Suppressor macrophage treated with lipopolysaccharide for 4 hours (primary cell): Measurements from ENCODE around the gene RRM2.

Experiments
- DNase-seq: peaks from one replicate; pipeline ENCODE4 v3.0.0-alpha.2; 2020

Gene RRM2

DNA sequence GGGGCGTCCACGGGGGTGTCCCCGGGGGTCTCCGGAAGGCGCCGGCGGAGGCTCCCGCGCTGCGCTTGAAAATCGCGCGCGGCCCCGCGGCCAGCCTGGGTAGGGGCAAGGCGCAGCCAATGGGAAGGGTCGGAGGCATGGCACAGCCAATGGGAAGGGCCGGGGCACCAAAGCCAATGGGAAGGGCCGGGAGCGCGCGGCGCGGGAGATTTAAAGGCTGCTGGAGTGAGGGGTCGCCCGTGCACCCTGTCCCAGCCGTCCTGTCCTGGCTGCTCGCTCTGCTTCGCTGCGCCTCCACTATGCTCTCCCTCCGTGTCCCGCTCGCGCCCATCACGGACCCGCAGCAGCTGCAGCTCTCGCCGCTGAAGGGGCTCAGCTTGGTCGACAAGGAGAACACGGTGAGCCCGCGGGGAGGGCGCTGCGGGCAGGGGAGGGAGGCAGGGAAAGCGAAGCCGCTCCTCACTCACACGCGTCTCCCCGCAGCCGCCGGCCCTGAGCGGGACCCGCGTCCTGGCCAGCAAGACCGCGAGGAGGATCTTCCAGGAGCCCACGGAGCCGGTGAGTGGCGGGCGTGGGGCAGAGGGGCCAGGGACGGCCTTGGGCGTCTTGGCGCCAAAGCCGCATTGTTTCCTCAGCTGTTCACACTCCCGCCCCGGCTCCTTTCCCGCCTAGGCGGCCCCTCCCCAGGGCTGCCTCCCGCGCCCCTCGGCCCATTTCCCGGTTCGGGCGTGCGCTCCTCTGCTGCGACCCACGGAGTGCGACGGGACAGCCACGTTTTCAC, at the start of gene RRM2:
Gene RRM2, plus strand, starts transcription at position 240 of the 781 bp plus-strand sequence. Its CDS starts 60 bp downstream, at position 300.
- peak; percentile 91 for DNase-seq

- DNase-seq, result no peak
Observed at GRCh38 chr2:10073706-10074105, 48.8 kb upstream of the RRM2 start.

- DNase-seq, result no peak
Observed at GRCh38 chr2:10075101-10075500, 47.4 kb upstream of the RRM2 start.

DNA sequence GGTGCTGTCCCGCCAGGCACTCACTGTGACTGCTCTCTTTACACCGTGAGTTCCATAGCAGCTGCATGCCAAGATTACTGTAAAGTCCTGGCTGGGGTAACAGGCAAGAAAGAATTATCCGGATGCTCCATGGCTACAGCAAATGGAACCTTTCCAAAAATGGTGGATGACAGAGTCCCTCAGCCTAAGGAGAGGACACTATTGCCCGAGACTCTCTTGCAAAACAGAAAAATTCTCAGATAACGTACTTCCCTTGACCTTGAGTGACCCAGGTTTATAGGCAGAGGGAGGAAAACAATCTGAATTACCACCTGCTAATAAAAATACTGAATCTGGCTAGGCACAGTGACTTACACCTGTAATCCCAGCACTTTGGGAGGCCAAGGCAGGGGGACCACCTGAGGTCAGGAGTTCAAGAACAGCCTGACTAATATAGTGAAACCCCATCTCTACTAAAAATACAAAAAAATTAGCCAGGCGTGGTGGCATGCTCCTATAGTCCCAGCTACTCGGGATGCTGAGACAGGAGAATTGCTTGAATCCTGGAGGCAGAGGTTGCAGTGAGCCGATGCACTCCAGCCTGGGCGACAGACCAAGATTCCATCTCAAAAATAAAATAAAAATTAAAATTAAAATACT, 46.8 kb upstream of the RRM2 start:
- no peak for DNase-seq

DNA sequence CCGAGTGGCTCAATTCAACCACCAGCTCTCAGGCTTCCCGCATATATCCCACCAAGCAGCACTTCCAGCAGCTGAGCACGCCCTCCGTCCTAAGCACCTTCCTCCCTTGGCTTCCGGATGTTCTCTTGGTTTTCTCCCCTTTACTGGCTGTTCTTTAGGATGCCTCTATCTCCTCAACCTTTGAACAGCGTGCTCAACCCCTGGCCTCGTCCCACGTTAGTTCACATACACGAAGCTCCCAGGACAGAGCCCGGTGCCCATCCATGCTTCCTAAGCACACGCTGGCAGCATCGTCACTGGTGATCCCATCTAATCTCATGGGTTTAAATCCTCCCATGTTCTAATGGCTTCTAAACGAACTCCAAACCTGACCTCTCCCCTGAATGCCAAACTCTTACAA, 46.0 kb upstream of the RRM2 start:
- DNase-seq, result no peak

GRCh38 chr2:10076988-10077527, 45.5 kb upstream of the RRM2 start:
- no peak for DNase-seq

DNA sequence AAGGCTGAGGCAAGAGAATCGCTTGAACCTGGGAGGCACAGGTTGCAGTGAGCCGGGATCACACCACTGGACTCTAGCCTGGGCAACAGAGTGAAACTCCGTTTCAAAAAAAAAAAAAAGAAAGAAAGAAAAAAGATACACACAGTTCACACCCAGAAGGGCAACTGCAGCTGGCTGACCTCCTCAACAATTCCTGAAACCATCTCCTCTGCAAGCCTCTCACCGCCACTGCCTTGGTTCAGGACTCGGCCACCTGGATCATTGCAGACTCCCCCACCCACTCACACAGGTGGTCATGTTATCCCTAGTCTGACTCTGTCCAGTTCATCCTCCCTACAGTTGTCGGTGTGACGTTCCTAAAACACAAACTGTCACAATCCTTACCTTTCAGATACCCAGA, 44.5 kb upstream of the RRM2 start:
- no peak for DNase-seq

GRCh38 chr2:10078704-10079265, 43.8 kb upstream of the RRM2 start:
- no peak for DNase-seq

DNA sequence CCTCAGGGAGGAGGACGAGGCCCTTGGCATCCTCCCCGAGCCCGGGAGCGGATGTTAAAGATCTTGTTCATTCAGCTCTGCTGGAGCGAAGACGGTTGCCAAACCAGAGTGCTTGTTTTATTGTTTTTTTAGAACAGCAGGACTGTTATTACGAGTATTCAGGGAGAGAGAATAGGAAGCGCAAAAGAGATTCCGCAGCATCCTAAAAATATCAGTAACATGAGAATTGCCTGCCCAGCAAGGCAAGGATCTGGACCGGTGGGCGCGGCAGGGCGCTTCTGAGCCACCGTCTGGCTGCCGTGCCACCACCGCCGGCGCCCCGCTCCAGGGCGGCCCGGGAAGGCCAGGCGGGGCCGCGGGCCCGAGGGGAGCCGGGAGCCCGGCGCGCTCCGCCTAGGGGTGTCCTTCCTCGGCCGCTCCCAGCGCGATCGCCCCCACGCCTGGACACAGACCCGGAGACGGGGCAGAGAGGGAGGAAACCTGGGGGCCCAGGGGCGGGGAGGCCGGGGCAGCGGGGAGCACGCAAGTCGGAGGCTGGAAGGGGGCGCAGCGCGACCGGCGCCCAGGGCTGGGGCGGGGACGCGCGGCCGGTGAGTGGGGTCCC, 43.2 kb upstream of the RRM2 start:
- peak; percentile 13 for DNase-seq

- DNase-seq, result peak; percentile 20
Observed at GRCh38 chr2:10079870-10080535, 42.5 kb upstream of the RRM2 start, which contains the start of gene CYS1. Gene CYS1 (minus strand): TSS chr2:10080411. CDS start chr2:10080223, 188 bp downstream.

DNA sequence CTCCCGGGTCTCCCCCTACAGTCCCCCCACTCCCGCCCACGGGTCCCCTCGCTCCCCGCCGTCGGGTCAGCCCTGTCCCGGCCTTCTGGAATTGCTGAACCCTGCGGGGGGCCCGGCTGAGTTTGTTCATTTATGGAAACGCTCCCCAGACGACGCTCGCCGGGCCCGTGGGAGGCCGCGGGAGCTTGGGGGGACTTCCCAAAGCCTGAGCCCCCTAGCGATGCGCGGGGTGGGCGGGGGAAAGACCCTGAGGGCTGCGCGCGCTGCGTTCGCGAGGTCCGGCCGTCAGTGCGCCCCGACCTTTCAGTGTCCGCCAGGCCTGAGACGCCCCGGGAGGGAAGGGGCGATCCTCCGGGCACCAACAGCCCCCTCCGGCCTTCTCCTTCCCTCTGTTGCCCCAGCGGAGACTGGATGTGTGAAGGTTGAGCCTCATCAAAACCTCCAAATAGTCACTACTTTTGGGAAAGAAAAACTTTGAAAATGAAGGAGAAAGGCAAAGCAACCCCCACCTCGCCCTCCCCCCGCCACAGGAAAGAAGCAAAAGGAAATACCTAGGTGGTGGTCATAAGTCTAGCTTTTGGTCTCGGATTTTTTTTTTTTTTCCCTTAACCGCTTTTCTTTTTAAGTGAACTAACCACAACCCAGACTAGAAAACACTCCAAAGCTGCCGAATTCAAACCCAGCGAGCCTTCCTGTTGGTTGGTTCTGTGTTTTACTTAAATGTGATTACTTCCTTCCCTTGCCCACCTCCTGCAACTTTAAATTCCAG, 41.8 kb upstream of the RRM2 start:
- no peak for DNase-seq

DNA sequence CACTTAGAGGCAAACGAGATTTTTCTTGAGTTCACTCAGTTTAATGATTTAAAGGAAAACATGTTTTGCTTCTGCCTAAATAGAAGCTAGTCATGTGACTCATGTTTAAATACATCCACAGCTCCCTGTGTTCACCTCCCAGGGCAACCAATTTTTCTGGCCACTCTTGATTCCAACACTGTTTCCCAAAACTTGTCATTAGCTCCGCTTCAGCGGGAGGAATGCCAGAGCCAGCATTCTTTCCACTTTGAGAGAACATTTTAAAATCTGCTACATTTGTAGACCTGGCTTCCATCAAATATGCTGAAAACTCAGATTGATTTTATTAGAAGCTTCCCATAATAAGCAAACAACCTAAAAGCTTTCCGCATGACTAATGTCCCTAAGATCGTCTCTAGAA, 39.5 kb upstream of the RRM2 start:
- DNase-seq, result no peak

GRCh38 chr2:10083692-10084211, 38.8 kb upstream of the RRM2 start:
- no peak for DNase-seq

- DNase-seq, result no peak
Observed at GRCh38 chr2:10084223-10084865, 38.2 kb upstream of the RRM2 start.

GRCh38 chr2:10085043-10085667, 37.4 kb upstream of the RRM2 start:
- DNase-seq, result no peak

GRCh38 chr2:10085668-10086059, 36.9 kb upstream of the RRM2 start:
- no peak for DNase-seq

GRCh38 chr2:10086950-10087349, 35.6 kb upstream of the RRM2 start:
- DNase-seq, result no peak

- DNase-seq, result no peak
Observed at GRCh38 chr2:10087360-10087759, 35.2 kb upstream of the RRM2 start.

DNA sequence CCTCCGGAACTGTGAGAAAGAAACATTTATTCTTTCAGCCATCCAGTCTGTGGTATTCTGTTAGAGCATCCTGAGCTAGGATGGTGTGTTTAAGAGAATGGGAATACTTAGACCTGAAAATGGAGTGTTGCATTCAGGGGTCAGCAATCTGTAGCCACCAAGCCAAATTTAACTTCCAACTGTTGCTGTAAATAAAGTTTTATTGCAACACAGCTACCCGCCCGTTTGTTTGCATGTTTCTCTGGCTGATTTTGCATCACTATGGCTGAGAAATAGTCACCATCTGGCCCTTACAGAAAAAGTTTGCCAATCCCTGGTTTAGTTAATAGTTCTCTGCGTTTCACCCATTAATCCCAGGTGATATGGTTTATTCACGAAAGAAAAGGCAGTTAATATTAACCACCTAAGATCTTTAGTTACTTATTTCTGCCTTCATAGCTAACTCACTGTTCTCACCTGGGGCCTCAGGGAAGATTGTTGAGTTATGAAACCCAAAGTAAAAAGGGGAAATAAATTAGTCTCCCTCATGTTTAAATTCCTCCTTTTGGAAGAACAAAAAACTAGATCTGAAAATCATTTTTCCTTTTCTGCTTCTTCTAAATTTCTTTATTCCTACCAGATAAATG, 32.9 kb upstream of the RRM2 start:
- no peak for DNase-seq

DNA sequence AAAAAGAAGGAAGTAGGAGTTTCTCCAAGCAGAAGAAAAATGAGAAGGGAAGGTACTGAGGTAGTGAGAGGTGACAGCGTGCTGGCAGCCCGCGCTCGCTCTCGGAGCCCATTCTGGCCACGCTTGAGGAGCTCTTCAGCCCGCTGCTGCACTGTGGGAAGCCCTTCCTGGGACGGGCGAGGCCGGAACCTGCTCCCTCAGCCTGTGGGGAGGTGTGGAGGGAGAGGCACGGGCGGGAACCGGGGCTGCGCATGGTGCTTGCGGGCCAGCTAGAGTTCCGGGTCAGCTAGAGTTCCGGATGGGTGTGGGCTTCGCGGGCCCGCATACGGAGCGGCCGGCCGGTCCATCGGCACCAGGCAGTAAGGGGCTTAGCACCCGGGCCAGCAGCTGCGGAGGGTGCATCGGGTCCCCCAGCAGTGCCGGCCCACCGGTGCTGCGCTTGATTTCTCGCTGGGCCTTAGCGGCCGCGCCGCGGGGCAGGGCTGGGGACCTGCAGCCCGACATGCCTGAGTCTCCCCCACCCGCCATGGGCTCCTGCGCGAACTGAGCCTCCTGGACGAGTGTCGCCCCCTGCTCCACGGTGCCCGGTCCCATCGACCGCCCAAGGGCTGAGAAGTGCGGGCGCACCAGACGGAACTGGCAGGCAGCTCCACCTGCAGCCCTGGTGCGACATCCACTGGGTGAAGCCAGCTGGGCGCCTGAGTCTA, 31.2 kb upstream of the RRM2 start:
- no peak for DNase-seq
